Tibial artery (tissue), 4 donors: ENCODE measurements around the gene SUN2.
A peak's percentile ranks its signal among the peaks of the same experiment; 100 is the strongest.

ENCODE experiments used
- DNase-seq, 2 donors: peaks; one replicate each; pipeline ENCODE4 v3.0.0-alpha.2; 2019
- H3K27ac ChIP-seq, 2 donors: fragments of 200-600 bp; sonication (generic) in 1 of 2; 1 replicate in 1 of 2; 2 replicates in 1 of 2; pipeline ENCODE4 v1.5.1; 2018 to 2019; ENCODE audit warnings: mild to moderate bottlenecking in 1 of 2
- H3K27me3 ChIP-seq, 2 donors: fragments of 200-600 bp; sonication (generic) in 1 of 2; one replicate each; pipeline versions ENCODE4 v1.5.1 to v1.6.0; 2016 to 2019
- H3K36me3 ChIP-seq, 3 donors: fragments of 200-600 bp; sonication (generic) in 2 of 3; one replicate each; pipeline ENCODE4 v1.5.1; 2016 to 2019; ENCODE audit warnings: mild to moderate bottlenecking in 2 of 3
- H3K4me1 ChIP-seq, 4 donors: fragments of 200-600 bp; sonication (generic) in 2 of 4; 1 replicate in 3 of 4; 2 replicates in 1 of 4; pipeline ENCODE4 v1.5.1; 2016 to 2019
- H3K4me3 ChIP-seq, 2 donors: fragments of 200-600 bp; sonication (generic) in 1 of 2; 1 replicate in 1 of 2; 2 replicates in 1 of 2; pipeline ENCODE4 v1.5.1; 2018 to 2019; ENCODE audit warnings: mild to moderate bottlenecking in 2 of 2
- H3K9me3 ChIP-seq, 3 donors: fragments of 200-600 bp; sonication (generic) in 1 of 3; one replicate each; pipeline ENCODE4 v1.5.1; 2016 to 2019
- intact Hi-C: fragments of 100-400 bp; cut with DNase I; formaldehyde crosslinking; loops from one replicate; pipeline ENCODE4 v1.15.0; 2023; ENCODE audit warnings: low total_unique reads
- TF ChIP-seq, protein P1 (sequence below), 2 experiments: fragments of 200-600 bp in 1 of 2; fragments of 450-650 bp in 1 of 2; IDR thresholded peaks; one replicate each; pipeline ENCODE4 v1.5.1; 2017 to 2019; ENCODE audit warnings: antibody characterized with exemption in 2 of 2, mild to moderate bottlenecking in 1 of 2, moderate library complexity in 1 of 2

The SUN2 gene

DNA sequence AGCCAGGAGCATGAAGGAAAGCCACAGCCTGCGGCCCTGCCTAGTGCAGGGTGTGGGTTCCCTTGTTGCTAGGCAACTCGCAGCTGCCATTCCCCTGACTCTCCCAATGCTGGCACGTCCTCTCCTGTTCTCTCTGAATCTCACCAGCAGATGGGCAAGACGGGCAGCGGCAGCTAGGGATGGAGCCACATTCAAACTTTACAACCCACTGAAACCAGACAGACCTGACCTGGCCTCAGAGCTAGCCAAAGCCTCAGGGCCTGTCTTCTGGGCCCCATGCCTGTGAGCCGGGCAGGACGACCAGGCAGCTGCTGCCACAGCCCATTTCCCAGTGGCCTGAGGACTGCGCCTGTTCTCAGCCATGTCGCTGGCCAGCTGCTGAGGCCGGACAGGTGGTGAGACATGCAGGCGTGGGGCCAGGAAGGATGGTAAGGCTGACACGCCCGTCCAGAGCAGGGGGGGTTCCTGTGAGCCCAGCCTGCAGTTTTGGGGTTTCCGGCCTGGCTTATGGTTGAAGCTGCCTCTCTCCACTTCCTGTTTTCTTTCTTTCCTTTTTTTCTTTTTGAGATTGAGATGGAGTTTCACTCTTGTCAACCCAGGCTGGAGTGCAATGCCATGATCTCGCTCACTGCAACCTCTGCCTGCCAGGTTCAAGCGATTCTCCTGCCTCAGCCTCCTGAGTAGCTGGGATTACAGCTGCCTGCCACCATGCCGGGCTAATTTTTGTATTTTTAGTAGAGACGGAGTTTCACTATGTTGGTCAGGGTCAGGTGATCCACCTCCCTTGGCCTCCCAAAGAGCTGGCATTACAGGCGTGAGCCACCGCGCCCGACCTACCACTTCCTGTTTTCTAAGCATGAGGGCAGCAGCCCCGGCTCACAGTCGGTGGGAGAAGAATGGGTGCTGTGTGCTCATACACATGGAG, 4.1 kb downstream of the SUN2 start:
- DNase-seq: peak in 1 of 2 donors; percentile 54
- H3K4me1 ChIP-seq: peaks cover 3 to 43% (median 29%) of the 10 kb centered on the region in 4 donors
- intact Hi-C loops: loop anchor here (5.0 kb wide), 1 partner anchor 44 kb away; the partner anchor contains the start of gene GTPBP1
- peaks cover 63 to 64% (median 63%) of the 10 kb centered on the region in 3 donors for H3K36me3 ChIP-seq
- H3K9me3 ChIP-seq: no peaks in the 10 kb centered on the region
- TF ChIP-seq, protein P1, sequence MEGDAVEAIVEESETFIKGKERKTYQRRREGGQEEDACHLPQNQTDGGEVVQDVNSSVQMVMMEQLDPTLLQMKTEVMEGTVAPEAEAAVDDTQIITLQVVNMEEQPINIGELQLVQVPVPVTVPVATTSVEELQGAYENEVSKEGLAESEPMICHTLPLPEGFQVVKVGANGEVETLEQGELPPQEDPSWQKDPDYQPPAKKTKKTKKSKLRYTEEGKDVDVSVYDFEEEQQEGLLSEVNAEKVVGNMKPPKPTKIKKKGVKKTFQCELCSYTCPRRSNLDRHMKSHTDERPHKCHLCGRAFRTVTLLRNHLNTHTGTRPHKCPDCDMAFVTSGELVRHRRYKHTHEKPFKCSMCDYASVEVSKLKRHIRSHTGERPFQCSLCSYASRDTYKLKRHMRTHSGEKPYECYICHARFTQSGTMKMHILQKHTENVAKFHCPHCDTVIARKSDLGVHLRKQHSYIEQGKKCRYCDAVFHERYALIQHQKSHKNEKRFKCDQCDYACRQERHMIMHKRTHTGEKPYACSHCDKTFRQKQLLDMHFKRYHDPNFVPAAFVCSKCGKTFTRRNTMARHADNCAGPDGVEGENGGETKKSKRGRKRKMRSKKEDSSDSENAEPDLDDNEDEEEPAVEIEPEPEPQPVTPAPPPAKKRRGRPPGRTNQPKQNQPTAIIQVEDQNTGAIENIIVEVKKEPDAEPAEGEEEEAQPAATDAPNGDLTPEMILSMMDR (IDR thresholded peaks at IDR 0.05): no peak
- H3K27ac ChIP-seq: peak overlapping the region; percentile 96 to 98
- no peak overlapping the region for H3K4me3 ChIP-seq
- H3K27me3 ChIP-seq: no peaks in the 10 kb centered on the region

DNA sequence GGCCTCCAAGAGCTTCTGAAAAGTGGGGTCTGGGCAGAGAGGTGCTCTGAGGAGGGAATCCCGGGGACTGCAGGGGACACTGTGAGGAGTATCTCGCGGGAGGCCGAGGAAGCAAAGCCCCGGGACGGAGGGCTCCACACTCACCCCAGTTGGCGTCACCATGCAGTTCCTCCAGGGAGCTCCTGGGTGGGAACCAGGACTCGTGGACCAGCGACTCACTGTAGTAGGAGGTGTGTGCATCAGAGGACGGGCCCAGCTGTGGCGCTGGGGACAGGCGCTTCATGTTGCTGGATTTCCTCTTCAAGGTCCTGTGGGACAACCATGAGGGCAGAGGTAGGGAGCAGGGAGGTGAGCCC, 4.8 kb downstream of the SUN2 start:
- DNase-seq: no peak
- TF ChIP-seq, protein P1 (IDR thresholded peaks at IDR 0.05): no peak
- Histone ChIP-seq H3K27ac (peak overlapping the region; percentile 43 to 98), H3K4me1 (peaks cover 3 to 40% (median 24%) of the 10 kb centered on the region in 4 donors), H3K27me3 (no peaks in the 10 kb centered on the region), H3K9me3 (no peaks in the 10 kb centered on the region), H3K36me3 (peaks cover 69 to 70% (median 70%) of the 10 kb centered on the region in 3 donors), H3K4me3 (no peak overlapping the region)
- intact Hi-C loops: loop anchor here (5.0 kb wide), 1 partner anchor 44 kb away; the partner anchor contains the start of gene GTPBP1

- Histone ChIP-seq H3K9me3 (no peaks in the 10 kb centered on the region), H3K27me3 (no peaks in the 10 kb centered on the region), H3K4me3 (no peak overlapping the region), H3K27ac (peak overlapping the region; percentile 43 to 98), H3K36me3 (peaks cover 73 to 75% (median 74%) of the 10 kb centered on the region in 3 donors), H3K4me1 (peaks cover 3 to 40% (median 24%) of the 10 kb centered on the region in 4 donors)
- intact Hi-C loops: loop anchor here (5.0 kb wide), 1 partner anchor 43 kb away; the partner anchor contains the start of gene GTPBP1
- no peak for DNase-seq
- TF ChIP-seq, protein P1 (IDR thresholded peaks at IDR 0.05): no peak
Measured at GRCh38 chr22:38750638-38751037, 5.2 kb downstream of the SUN2 start.

DNA sequence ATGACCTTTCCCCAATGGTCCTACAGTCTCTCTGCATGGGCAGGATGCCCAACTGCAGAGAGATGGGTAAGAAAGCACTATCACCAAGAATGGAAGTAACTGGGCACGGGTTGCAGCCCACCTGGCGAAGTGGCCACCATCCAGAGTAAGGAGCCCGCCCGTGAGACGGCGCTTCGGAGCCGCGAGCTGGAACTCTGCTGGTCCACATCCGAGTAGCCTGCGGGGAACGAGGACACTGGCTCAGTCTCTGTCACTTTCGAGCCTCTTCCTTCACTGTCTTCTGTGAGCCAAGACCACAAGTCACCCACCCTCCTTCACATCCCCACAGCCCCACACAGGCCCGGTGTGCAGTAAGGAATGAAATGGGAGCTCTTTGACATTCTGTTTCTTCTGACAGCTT, 5.7 kb downstream of the SUN2 start:
- Histone ChIP-seq H3K4me1 (peaks cover 3 to 40% (median 24%) of the 10 kb centered on the region in 4 donors), H3K9me3 (no peaks in the 10 kb centered on the region), H3K27me3 (no peaks in the 10 kb centered on the region), H3K36me3 (peaks cover 79 to 80% (median 79%) of the 10 kb centered on the region in 3 donors), H3K27ac (peak overlapping the region in 1 of 2 donors; percentile 98), H3K4me3 (no peak overlapping the region)
- no peak for DNase-seq
- TF ChIP-seq, protein P1 (IDR thresholded peaks at IDR 0.05): no peak
- intact Hi-C loops: loop anchor here (5.0 kb wide), 1 partner anchor 43 kb away; the partner anchor contains the start of gene GTPBP1

- H3K9me3 ChIP-seq: no peaks in the 10 kb centered on the region
- no peak overlapping the region for H3K4me3 ChIP-seq
- peaks cover 93 to 95% (median 94%) of the 10 kb centered on the region in 3 donors for H3K36me3 ChIP-seq
- no peaks in the 10 kb centered on the region for H3K27me3 ChIP-seq
- no peak for DNase-seq
- intact Hi-C loops: no loop called here
- TF ChIP-seq, protein P1 (IDR thresholded peaks at IDR 0.05): no peak
- peaks cover 3 to 35% (median 21%) of the 10 kb centered on the region in 4 donors for H3K4me1 ChIP-seq
- no peak overlapping the region for H3K27ac ChIP-seq
Measured at GRCh38 chr22:38748487-38749136, 7.2 kb downstream of the SUN2 start.
